ENCODE results near the gene FAS. TPM values are rescaled to one million over a fixed set of nuclear protein-coding genes. Genes with fewer than 3 reads are reported as not detected.
A peak's percentile ranks its signal among the peaks of the same experiment; 100 is the strongest.

Gene FAS
- total and polyA plus RNA-seq, 4 donors, result 10.5 to 74.7 (median 36.3) TPM

- H3K9me3 ChIP-seq (ENCODE audit: control insufficient read depth in 4 of 4, insufficient read depth in 3 of 4, low read length in 3 of 4), result no peaks in the 10 kb centered on the region
- H3K4me1 ChIP-seq (ENCODE audit: control insufficient read depth in 5 of 5, insufficient read depth in 5 of 5, low read length in 5 of 5), result peaks cover 0 to 67% (median 22%) of the 10 kb centered on the region in 5 donors
- 71 to 83% methylated on average over 2 of the region's 2 CpGs for WGBS, 2 donors
- DNase-seq (peak; percentile 23 to 65 (median 60)), ATAC-seq (ENCODE audit: insufficient read depth, low FRiP score) (no peak)
- H3K36me3 ChIP-seq (ENCODE audit: control insufficient read depth in 4 of 4, insufficient read depth in 4 of 4, low read length in 4 of 4), result no peaks in the 10 kb centered on the region
- no peak for TF ChIP-seq CTCF (IDR thresholded peaks at IDR 0.05; ENCODE audit: control extremely low read depth, extremely low read depth)
- H3K27me3 ChIP-seq (ENCODE audit: control insufficient read depth in 3 of 3, insufficient read depth in 3 of 3, low read length in 2 of 3), result no peaks in the 10 kb centered on the region
- H3K27ac ChIP-seq (ENCODE audit: low read depth in 1 of 2, low read length in 1 of 2), result no peak overlapping the region
- H3K4me3 ChIP-seq, result no peak overlapping the region
- H3K9ac ChIP-seq (ENCODE audit: insufficient read depth in 1 of 2, low read length in 2 of 2), result no peak overlapping the region
Observed at GRCh38 chr10:88968391-88968790, 22.2 kb upstream of the FAS start.

- Histone ChIP-seq H3K27me3 (ENCODE audit: control insufficient read depth in 3 of 3, insufficient read depth in 3 of 3, low read length in 2 of 3) (no peaks in the 10 kb centered on the region), H3K4me3 (no peak overlapping the region), H3K27ac (ENCODE audit: low read depth in 1 of 2, low read length in 1 of 2) (peak overlapping the region in 1 of 2 donors; percentile 45), H3K9ac (ENCODE audit: insufficient read depth in 1 of 2, low read length in 2 of 2) (no peak overlapping the region), H3K36me3 (ENCODE audit: control insufficient read depth in 4 of 4, insufficient read depth in 4 of 4, low read length in 4 of 4) (no peaks in the 10 kb centered on the region), H3K4me1 (ENCODE audit: control insufficient read depth in 5 of 5, insufficient read depth in 5 of 5, low read length in 5 of 5) (peaks cover 3 to 56% (median 10%) of the 10 kb centered on the region in 5 donors), H3K9me3 (ENCODE audit: control insufficient read depth in 4 of 4, insufficient read depth in 3 of 4, low read length in 3 of 4) (no peaks in the 10 kb centered on the region)
- 57 to 75% methylated on average over 5 of the region's 5 CpGs for whole genome bisulfite sequencing, 2 donors
- ATAC-seq (ENCODE audit: insufficient read depth, low FRiP score) (peak; percentile 10), DNase-seq (peak; percentile 64 to 93 (median 90))
- no peak for TF ChIP-seq CTCF (IDR thresholded peaks at IDR 0.05; ENCODE audit: control extremely low read depth, extremely low read depth)
Observed at GRCh38 chr10:88971221-88972061, 19.2 kb upstream of the FAS start.

- DNase-seq, result no peak
- no peak overlapping the region for H3K4me3 ChIP-seq
- no peaks in the 10 kb centered on the region for H3K9me3 ChIP-seq (ENCODE audit: control insufficient read depth in 4 of 4, insufficient read depth in 3 of 4, low read length in 3 of 4)
- no peak for TF ChIP-seq CTCF (IDR thresholded peaks at IDR 0.05; ENCODE audit: control extremely low read depth, extremely low read depth)
- WGBS, 2 donors, result 85 to 89% methylated on average over 3 of the region's 3 CpGs
- H3K4me1 ChIP-seq (ENCODE audit: control insufficient read depth in 5 of 5, insufficient read depth in 5 of 5, low read length in 5 of 5), result peaks cover 0 to 34% (median 3%) of the 10 kb centered on the region in 5 donors
- H3K27ac ChIP-seq (ENCODE audit: low read depth in 1 of 2, low read length in 1 of 2), result peak overlapping the region in 1 of 2 donors; percentile 22
- H3K9ac ChIP-seq (ENCODE audit: insufficient read depth in 1 of 2, low read length in 2 of 2), result no peak overlapping the region
- no peak for ATAC-seq (ENCODE audit: insufficient read depth, low FRiP score)
- no peaks in the 10 kb centered on the region for H3K27me3 ChIP-seq (ENCODE audit: control insufficient read depth in 3 of 3, insufficient read depth in 3 of 3, low read length in 2 of 3)
- H3K36me3 ChIP-seq (ENCODE audit: control insufficient read depth in 4 of 4, insufficient read depth in 4 of 4, low read length in 4 of 4), result no peaks in the 10 kb centered on the region
Observed at GRCh38 chr10:88974012-88974411, 16.6 kb upstream of the FAS start.
